NCI-H1105 treated with DMSO at 0.1 percent for 48 hours (cell line): ENCODE results near the gene HNRNPF.

Source experiments
- DNase-seq: peaks from one replicate; lab custom pipeline; 2025; lab: John Stamatoyannopoulos, UW

HNRNPF gene

GRCh38 chr10:43421519-43421918, 12.5 kb upstream of the HNRNPF start:
- no peak for DNase-seq

- DNase-seq, result no peak
Measured at GRCh38 chr10:43421201-43421507, 12.2 kb upstream of the HNRNPF start.

- peak; percentile 40 for DNase-seq
Measured at GRCh38 chr10:43420369-43421200, 11.6 kb upstream of the HNRNPF start.

GRCh38 chr10:43419997-43420368, 11.0 kb upstream of the HNRNPF start:
- DNase-seq, result no peak

- no peak for DNase-seq
Measured at GRCh38 chr10:43417950-43418768, 9.2 kb upstream of the HNRNPF start.

GRCh38 chr10:43415544-43415943, 6.6 kb upstream of the HNRNPF start:
- DNase-seq, result no peak

GRCh38 chr10:43411536-43411935, 2.5 kb upstream of the HNRNPF start:
- DNase-seq, result no peak

- no peak for DNase-seq
Measured at GRCh38 chr10:43410345-43410744, 1.4 kb upstream of the HNRNPF start.

- DNase-seq, result no peak
Measured at GRCh38 chr10:43409385-43410109, 561 bp upstream of the HNRNPF start.

GRCh38 chr10:43408331-43408709, 666 bp downstream of the HNRNPF start:
- DNase-seq, result no peak

- DNase-seq, result peak; percentile 45
Measured at GRCh38 chr10:43407576-43408330, 1.2 kb downstream of the HNRNPF start.

- no peak for DNase-seq
Measured at GRCh38 chr10:43407148-43407575, 1.8 kb downstream of the HNRNPF start.

- DNase-seq, result no peak
Measured at GRCh38 chr10:43404704-43405084, 4.3 kb downstream of the HNRNPF start.

GRCh38 chr10:43403911-43404703, 4.9 kb downstream of the HNRNPF start:
- DNase-seq, result no peak

GRCh38 chr10:43402880-43403452, 6.0 kb downstream of the HNRNPF start:
- no peak for DNase-seq

GRCh38 chr10:43402176-43402575, 6.8 kb downstream of the HNRNPF start:
- DNase-seq, result no peak

GRCh38 chr10:43401627-43402026, 7.4 kb downstream of the HNRNPF start:
- no peak for DNase-seq

GRCh38 chr10:43399320-43400310, 9.4 kb downstream of the HNRNPF start:
- DNase-seq, result no peak

GRCh38 chr10:43398939-43399319, 10.1 kb downstream of the HNRNPF start:
- no peak for DNase-seq
